KMS-11 (cell line): Measurements from ENCODE around the gene KNL1.

Experiments used
- H2AFZ ChIP-seq: fragments of 200-600 bp; sonication (generic); 2 replicates; pipeline ENCODE4 v1.6.1; 2016; ENCODE audit warnings: antibody characterized with exemption, mixed run types, low read depth
- H3K27ac ChIP-seq: fragments of 200-600 bp; sonication (generic); 2 replicates; pipeline ENCODE4 v1.6.1; 2016; ENCODE audit warnings: mild to moderate bottlenecking, mixed run types
- H3K27me3 ChIP-seq: fragments of 200-600 bp; sonication (generic); 2 replicates; pipeline ENCODE4 v1.6.1; 2017; ENCODE audit warnings: mild to moderate bottlenecking, low read depth, mixed run types, moderate library complexity; ENCODE audit not compliant: insufficient read depth
- H3K36me3 ChIP-seq: fragments of 200-600 bp; sonication (generic); 2 replicates; pipeline ENCODE4 v1.6.1; 2017; ENCODE audit warnings: mild to moderate bottlenecking, mixed run types; ENCODE audit not compliant: insufficient read depth
- H3K4me1 ChIP-seq: fragments of 200-600 bp; sonication (generic); 2 replicates; pipeline ENCODE4 v1.6.1; 2016; ENCODE audit warnings: mild to moderate bottlenecking, low read depth, mixed run types; ENCODE audit not compliant: poor library complexity, severe bottlenecking
- H3K4me2 ChIP-seq: fragments of 200-600 bp; sonication (generic); 2 replicates; pipeline ENCODE4 v1.7.0; 2016; ENCODE audit warnings: mild to moderate bottlenecking, mixed run types
- H3K4me3 ChIP-seq: fragments of 200-600 bp; sonication (generic); IDR thresholded peaks from 2 replicates; pipeline ENCODE4 v1.6.1; 2017; ENCODE audit warnings: low read depth, low read length, mixed read lengths; ENCODE audit not compliant: insufficient read depth
- H3K79me2 ChIP-seq: fragments of 200-600 bp; sonication (generic); 2 replicates; pipeline ENCODE4 v1.6.1; 2016; ENCODE audit warnings: low read depth, mixed run types; ENCODE audit not compliant: insufficient read depth
- H3K9ac ChIP-seq: fragments of 200-600 bp; sonication (generic); 2 replicates; pipeline ENCODE4 v1.6.1; 2016; ENCODE audit warnings: mild to moderate bottlenecking, mixed run types
- H4K20me1 ChIP-seq: fragments of 200-600 bp; sonication (generic); 2 replicates; pipeline ENCODE4 v1.6.1; 2016; ENCODE audit warnings: mild to moderate bottlenecking, mixed run types; ENCODE audit not compliant: insufficient read depth
- CTCF ChIP-seq: fragments of 200-600 bp; sonication (generic); conservative IDR thresholded peaks from 2 replicates; pipeline ENCODE4 v1.6.1; 2017; ENCODE audit warnings: low read depth, mild to moderate bottlenecking, antibody characterized with exemption, low read length, moderate library complexity, mixed read lengths

Gene KNL1

GRCh38 chr15:40639677-40640076 is 45.6 kb downstream of the KNL1 start:
- no peak for TF ChIP-seq CTCF
- Histone ChIP-seq H3K27me3 (no peaks in the 10 kb centered on the region), H3K4me2 (no peak overlapping the region), H2AFZ (no peak overlapping the region), H3K9ac (no peak overlapping the region), H3K36me3 (no peaks in the 10 kb centered on the region), H3K79me2 (no peaks in the 10 kb centered on the region), H3K27ac (no peak overlapping the region), H3K4me3 (no peak overlapping the region), H3K4me1 (no peaks in the 10 kb centered on the region), H4K20me1 (no peaks in the 10 kb centered on the region)

DNA sequence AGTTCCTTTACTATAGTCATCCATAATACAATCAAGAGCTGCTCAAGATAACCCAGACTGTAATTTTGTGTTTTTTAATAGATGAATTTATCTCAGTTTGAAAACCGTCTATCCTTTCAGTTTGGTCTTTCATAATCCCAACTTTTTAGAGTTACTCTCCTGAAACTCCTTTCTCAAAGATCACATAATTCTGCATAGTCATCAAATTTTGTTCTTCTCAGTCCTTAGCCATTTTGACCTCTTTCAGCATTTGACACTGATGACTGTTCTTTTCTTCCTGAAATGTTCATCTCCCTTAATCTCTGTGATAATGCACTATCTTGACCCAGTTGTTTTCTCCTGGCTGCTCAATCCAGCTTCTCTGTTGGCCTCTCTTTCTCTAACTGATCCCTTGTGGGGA is 53.5 kb downstream of the KNL1 start:
- Histone ChIP-seq H3K36me3 (no peaks in the 10 kb centered on the region), H3K27me3 (no peaks in the 10 kb centered on the region), H3K4me2 (no peak overlapping the region), H3K4me1 (peaks cover 14% of the 10 kb centered on the region), H2AFZ (no peak overlapping the region), H3K4me3 (no peak overlapping the region), H4K20me1 (no peaks in the 10 kb centered on the region), H3K9ac (no peak overlapping the region), H3K79me2 (no peaks in the 10 kb centered on the region), H3K27ac (no peak overlapping the region)
- TF ChIP-seq CTCF, result no peak

DNA sequence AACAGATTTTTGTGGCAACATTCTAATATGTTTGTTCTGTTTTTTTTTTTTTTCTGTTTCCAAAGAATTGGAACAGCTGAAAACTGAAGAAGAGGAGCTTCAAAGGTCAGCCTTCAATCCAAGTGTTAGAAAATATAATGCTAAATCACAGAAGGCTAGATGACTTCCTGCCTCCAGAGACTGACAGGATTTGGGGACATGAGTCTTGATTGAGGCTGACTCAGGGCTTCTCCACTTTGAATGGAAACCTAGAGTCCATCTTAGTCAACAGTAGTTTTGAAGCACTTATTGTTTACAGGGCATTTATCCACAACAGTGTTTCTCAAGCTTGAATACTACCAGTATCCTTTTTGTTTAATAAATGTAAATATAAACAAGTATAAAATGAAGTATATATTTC is 56.4 kb downstream of the KNL1 start:
- no peaks in the 10 kb centered on the region for H3K36me3 ChIP-seq
- H3K27me3 ChIP-seq, result no peaks in the 10 kb centered on the region
- H3K4me1 ChIP-seq, result peaks cover 14% of the 10 kb centered on the region
- H3K79me2 ChIP-seq, result no peaks in the 10 kb centered on the region
- H2AFZ ChIP-seq, result no peak overlapping the region
- H4K20me1 ChIP-seq, result no peaks in the 10 kb centered on the region
- no peak overlapping the region for H3K27ac ChIP-seq
- no peak for TF ChIP-seq CTCF
- 0 out of 2 replicates have a peak overlapping the region, but pooled peaks have one; percentile 12 for H3K4me2 ChIP-seq
- no peak overlapping the region for H3K4me3 ChIP-seq
- no peak overlapping the region for H3K9ac ChIP-seq

DNA sequence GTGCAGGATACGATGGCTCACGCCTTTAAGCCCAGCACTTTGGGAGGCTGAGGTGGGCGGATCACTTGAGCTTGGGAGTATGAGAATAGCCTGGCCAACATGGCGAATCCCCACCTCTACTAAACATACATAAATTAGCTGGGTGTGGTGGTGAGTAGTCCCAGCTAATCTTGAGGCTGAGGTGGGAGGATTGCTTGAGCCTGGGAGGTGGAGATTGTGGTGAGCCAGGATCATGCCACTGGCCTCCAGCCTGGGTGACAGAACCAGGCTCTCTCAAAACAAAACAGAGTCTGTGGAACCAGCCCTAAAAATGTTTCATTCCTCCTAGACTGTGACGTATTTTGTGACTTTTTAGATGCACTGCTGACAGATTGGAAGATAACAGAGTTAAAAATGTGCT is 66.6 kb downstream of the KNL1 start:
- TF ChIP-seq CTCF, result no peak
- H3K27ac ChIP-seq, result no peak overlapping the region
- H3K4me2 ChIP-seq, result no peak overlapping the region
- H3K4me1 ChIP-seq, result no peaks in the 10 kb centered on the region
- no peaks in the 10 kb centered on the region for H3K79me2 ChIP-seq
- no peaks in the 10 kb centered on the region for H3K27me3 ChIP-seq
- H4K20me1 ChIP-seq, result no peaks in the 10 kb centered on the region
- H3K4me3 ChIP-seq, result no peak overlapping the region
- no peak overlapping the region for H3K9ac ChIP-seq
- no peak overlapping the region for H2AFZ ChIP-seq
- no peaks in the 10 kb centered on the region for H3K36me3 ChIP-seq
